Sigmoid colon (tissue), 4 donors: Measurements from ENCODE around the gene SNX27.

Experiments used
- CTCF ChIP-seq, 4 experiments: fragments of 450-650 bp in 3 of 4; fragments of 200-600 bp in 1 of 4; IDR thresholded peaks; one replicate each; pipeline ENCODE4 v1.5.1; 2016 to 2019; ENCODE audit warnings: antibody characterized with exemption in 4 of 4, mild to moderate bottlenecking in 3 of 4, moderate library complexity in 2 of 4
- EP300 ChIP-seq, 4 donors: sonication (generic); formaldehyde crosslinking; IDR thresholded peaks; one replicate each; pipeline ENCODE4 v1.6.1; 2017; ENCODE audit warnings: antibody characterized with exemption in 4 of 4
- POLR2A ChIP-seq, 2 donors: fragments of 450-650 bp; IDR thresholded peaks; one replicate each; pipeline ENCODE4 v1.6.1; 2016; ENCODE audit warnings: antibody characterized with exemption in 2 of 2, mild to moderate bottlenecking in 2 of 2, moderate library complexity in 2 of 2

- TF ChIP-seq CTCF (IDR thresholded peaks at IDR 0.05) = no peak
- TF ChIP-seq EP300 (IDR thresholded peaks at IDR 0.05) = no peak
- TF ChIP-seq POLR2A (IDR thresholded peaks at IDR 0.05) = no peak
Observed at GRCh38 chr1:151704246-151704645, 92.4 kb downstream of the SNX27 start.
